Measurements from ENCODE around the gene BRD4.

GRCh38 chr19:15284091-15284490 lies 48.2 kb downstream of the BRD4 start:
- no peak for TF ChIP-seq CTCF (conservative IDR thresholded peaks at IDR 0.05; ENCODE audit: low read depth in 2 of 2)
- no peak for TF ChIP-seq EZH2phosphoT487 (IDR thresholded peaks at IDR 0.05; ENCODE audit: unreplicated experiment)
- no peak for TF ChIP-seq ZNF114 (CRISPR knock-in tag; IDR thresholded peaks at IDR 0.05)
- no peak for TF ChIP-seq ETS1 (IDR thresholded peaks at IDR 0.05)
- TF ChIP-seq POLR2AphosphoS5 (IDR thresholded peaks at IDR 0.05; ENCODE audit: low read depth), result no peak
- no peak for TF ChIP-seq REST (IDR thresholded peaks at IDR 0.05; ENCODE audit: unreplicated experiment)
